NCI-H510A treated with DMSO at 0.1 percent for 48 hours (cell line): ENCODE results near the gene PLCB4.

Experiments
- DNase-seq: peaks from one replicate; lab custom pipeline; 2025; lab: John Stamatoyannopoulos, UW

PLCB4 gene

DNA sequence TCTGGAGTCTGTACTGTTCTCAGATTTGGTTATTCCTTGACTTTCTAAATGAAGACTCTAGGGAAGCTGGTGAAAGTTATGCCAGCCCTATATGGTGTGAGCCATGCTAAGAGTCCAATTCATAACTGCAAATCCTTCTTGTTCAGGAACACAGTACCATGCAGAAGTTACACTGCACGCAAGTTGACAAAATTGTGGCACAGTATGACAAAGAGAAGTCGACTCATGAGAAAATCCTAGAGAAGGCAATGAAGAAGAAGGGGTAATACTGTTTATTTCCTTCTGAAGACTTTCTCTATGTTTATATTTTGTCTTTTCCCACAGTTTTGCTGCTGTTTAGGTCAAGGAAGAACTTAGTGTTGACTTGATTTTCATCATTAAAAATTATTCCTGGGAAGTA lies 384.3 kb downstream of the PLCB4 start:
- DNase-seq, result no peak

GRCh38 chr20:9454791-9455190 lies 385.9 kb downstream of the PLCB4 start:
- no peak for DNase-seq

- DNase-seq, result no peak
Measured at GRCh38 chr20:9457136-9457535, 388.2 kb downstream of the PLCB4 start.

DNA sequence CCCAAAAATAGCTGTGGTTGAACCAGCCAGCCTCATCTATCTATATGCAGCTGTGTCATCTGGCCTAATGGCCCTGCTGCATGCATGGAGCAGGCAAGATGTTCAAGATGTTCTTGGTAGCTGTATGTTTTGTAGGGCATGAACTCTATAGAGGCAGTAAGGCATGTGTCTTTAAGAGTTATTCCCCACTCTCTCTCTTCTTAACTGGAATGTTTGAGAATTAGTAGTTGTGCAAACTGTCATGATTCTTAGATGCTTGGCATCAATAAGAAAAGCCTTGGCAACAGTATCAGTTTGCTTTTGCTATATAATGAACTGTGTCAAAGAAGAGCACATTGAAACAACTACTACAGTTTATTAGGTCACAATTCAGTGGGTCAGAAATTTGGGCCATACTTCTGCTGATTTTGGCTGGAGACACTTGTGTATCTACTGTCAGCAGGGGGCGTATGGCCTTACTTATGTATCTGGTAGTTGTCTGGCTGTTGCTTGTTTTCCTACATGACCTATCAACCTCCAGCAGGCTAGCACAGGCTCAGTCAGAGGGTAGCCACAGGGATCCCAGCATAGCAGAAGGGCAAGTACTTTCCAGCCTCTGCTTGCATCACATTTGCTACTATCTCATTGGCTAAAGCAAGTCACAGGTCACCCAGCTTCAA lies 389.4 kb downstream of the PLCB4 start:
- no peak for DNase-seq

GRCh38 chr20:9460518-9460917 lies 391.6 kb downstream of the PLCB4 start:
- DNase-seq, result no peak

GRCh38 chr20:9467995-9468394 lies 399.1 kb downstream of the PLCB4 start:
- DNase-seq, result no peak

DNA sequence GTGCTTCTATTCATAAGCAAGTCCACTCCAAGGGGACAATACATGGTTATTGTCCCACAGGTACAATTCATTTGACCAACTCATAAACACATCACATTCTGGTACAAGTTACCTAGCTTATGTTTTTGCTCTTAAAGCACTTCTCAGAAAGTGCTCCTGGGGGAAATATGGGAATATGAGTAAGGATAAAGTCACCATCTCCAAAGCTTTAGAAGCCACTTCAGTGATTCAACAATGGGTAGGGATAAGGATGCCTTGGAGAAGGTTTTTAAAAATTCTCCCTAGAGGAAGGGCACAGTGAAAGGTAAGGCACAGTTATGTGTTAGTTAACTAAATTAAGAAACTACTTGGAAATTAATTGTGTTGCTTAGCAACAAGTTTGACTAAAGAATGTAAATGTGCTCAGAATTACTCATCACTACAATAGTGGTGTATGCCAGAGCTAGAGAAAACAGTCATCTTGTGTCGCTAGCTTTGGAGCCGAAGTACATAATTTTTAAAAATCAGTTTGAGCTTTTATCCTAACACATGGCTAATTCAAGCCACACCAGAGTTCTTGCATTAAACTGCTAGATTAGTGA lies 406.0 kb downstream of the PLCB4 start:
- DNase-seq, result no peak

DNA sequence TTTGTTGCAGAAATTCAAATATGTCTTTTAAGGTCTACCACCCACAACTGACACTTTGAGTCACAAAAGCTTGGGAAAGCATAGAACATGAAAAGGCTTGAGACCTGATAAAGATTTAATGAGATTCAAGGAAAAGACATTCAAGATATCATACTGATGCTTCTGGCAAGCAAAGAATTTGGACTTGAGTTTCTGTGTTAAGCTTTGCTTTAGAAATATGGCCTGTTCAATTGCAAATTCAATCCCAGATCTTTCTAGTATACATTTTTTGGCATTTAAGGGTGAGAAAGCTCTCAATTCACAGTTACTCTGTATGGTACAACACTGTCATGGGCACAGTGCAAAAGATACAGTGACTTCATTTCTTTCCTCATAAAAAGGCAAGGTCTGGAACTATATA lies 406.6 kb downstream of the PLCB4 start:
- no peak for DNase-seq

DNA sequence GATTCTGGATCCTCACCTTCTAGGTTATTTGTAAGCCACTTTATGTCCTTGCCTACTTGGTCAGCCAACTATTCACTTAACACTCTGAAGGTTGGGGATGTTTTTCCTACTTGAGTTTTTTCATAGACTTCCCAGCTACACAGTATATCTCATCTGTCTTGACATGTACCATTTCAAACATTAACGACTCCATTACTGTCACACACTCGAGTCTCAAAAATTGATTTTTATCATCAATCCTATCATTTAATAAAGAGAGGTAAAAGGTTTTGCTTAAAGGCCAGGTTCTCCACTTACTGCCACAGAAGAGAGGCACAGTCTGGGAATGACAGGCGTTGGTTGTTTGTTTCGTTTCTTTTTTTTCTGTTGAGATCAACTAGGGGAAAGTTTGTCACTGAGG lies 407.3 kb downstream of the PLCB4 start:
- DNase-seq, result no peak

GRCh38 chr20:9476637-9477036 lies 407.8 kb downstream of the PLCB4 start:
- DNase-seq, result no peak

DNA sequence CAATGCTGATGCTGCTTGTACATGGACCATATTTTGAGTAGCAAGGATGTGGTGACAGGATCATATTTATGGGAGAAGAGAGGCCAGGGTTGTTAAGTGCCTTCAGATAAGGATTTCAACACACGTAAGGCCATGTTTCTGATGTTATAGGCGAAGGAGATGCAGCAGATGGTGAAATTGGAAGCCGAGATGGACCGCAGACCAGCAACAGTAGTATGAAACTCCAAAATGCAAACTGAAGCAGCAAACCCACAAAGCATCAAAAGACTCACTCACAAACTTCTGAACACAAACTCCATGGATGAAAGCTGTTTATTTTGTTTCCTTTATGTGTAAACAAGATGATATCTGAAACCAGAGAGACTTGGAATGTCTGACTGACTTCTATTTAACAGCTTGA lies 409.9 kb downstream of the PLCB4 start:
- DNase-seq, result no peak

DNA sequence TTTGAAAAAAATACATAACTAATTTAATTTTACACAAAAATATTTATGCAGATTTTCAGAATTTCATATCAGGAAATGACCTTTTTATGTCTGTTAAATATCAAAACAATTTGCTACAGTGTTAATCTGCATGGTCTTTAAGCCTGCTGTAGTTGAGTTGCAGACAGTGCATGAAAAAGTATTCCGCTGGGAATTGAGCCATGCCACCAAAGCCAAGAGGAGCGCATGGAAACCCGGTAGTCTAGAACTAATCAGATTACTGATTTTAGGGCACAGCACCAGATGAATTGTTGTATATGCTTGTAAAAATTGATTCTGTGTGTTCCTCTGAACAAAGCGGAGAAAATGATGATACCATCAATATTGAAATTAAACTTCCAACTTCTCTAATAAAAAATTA lies 411.2 kb downstream of the PLCB4 start:
- DNase-seq, result no peak

- DNase-seq, result no peak
Measured at GRCh38 chr20:9482180-9482579, 413.3 kb downstream of the PLCB4 start.

GRCh38 chr20:9483131-9483530 lies 414.2 kb downstream of the PLCB4 start:
- DNase-seq, result no peak

GRCh38 chr20:9485614-9486340 lies 416.9 kb downstream of the PLCB4 start:
- peak; percentile 21 for DNase-seq

DNA sequence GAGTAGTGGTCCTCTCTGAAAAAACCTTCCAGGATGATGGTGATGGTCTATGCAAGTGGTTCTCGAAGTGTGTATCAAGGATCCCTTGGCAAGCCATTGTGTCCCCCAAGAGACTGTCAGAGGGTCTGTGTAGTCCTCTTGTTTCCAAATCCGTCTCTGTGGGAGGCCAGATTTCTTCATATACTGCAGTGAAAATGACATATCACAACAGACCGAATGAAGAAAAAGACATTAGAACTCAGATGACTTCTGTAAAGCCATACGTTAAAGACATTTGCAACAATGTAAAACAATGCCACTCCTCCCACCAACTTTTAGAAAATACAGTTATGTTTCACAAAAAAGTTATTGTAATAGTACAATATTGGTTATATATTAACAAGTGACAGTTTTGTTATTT lies 418.3 kb downstream of the PLCB4 start:
- DNase-seq, result no peak

- DNase-seq, result no peak
Measured at GRCh38 chr20:9488063-9488462, 419.2 kb downstream of the PLCB4 start.

DNA sequence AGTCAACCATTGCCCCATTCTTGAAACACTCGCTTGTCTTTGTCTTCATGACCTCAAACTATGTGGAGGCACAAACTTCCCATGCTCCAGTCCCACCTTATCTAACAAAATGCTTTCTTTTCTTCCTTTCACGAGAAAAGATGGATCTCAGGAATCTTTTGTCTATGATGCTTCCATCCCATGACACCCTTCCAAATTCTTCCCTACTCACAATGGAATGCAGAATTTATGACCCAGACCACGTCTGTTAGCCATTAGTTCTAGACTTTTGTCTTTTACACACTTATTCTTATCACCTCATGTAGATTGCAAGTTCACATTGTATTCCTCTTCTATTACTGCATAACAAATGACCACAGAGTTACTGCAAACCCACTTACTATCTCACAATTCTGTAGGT lies 421.3 kb downstream of the PLCB4 start:
- DNase-seq, result no peak

DNA sequence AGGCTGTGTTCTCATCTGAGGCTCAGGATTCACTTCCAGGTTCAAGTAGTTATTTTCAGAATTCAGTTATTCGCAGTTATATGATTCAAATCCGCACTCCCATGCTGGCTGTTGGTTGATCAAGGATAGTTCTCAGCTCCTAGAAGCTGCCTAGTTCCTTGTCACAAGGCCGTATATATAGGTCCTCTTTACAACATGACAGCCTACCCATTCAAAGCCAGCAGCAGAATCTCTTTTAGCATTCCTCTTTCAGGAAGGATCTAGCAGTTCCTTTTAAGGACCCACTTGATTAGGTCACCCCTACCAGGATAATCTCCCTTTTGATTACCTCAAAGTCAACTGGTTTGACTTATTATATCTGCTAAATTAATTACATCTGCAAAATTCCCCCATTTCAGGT lies 421.7 kb downstream of the PLCB4 start:
- DNase-seq, result no peak

DNA sequence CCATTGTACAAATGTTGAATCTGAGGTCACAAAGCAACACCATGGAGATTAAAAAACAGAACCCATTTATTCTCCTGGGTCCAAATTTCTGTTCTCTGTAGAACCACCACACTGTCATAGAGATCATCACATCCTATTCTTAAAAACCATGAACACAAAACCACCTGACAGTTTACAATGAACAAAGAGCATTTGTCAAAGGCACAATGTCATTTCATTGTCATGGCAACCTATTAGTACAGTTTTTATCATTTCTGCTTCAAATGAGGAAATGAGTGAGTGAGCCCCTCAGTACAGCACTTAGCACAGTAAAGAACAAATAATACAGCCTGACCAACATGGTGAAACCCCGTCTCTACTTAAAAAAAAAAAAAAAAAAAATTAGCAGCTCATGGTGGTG lies 422.4 kb downstream of the PLCB4 start:
- DNase-seq, result no peak

- DNase-seq, result no peak
Measured at GRCh38 chr20:9492067-9492466, 423.2 kb downstream of the PLCB4 start.

- no peak for DNase-seq
Measured at GRCh38 chr20:9493803-9494202, 424.9 kb downstream of the PLCB4 start.

DNA sequence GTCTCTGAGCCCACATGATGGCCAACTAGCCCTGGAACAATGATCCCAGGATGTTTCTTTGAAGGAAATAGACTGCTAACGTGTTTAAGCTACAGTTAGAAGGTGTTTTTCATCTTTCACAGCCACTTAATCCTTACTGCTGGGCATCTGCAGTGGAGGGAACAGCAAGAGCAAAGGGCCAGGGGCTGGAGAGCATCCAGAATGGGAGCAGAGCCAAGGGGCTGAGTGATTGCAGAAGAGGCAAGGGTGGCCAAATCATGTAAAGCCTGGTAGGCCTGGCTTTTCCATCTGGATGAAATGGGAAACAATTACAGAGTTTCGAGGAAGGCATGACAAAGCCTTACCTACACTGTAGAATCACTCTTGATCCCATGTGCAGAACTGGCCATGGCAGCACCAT lies 426.8 kb downstream of the PLCB4 start:
- no peak for DNase-seq

GRCh38 chr20:9496155-9496554 lies 427.3 kb downstream of the PLCB4 start:
- DNase-seq, result no peak
